Fibroblast of mammary gland (primary cell): Measurements from ENCODE around the gene EFCAB11.

Source experiments
- DNase-seq: peaks from one replicate; pipeline ENCODE4 v3.0.0-alpha.2; 2010; ENCODE audit warnings: low read depth
- H3K4me3 ChIP-seq: 2 replicates; pipeline ENCODE4 v1.5.1; 2011; ENCODE audit warnings: low read depth, mild to moderate bottlenecking, low read length, moderate library complexity; ENCODE audit not compliant: control insufficient read depth
- TF ChIP-seq, protein P1 (sequence below): conservative IDR thresholded peaks from 2 replicates; pipeline ENCODE4 v1.5.1; 2011; ENCODE audit warnings: low read depth, low read length, inconsistent platforms; ENCODE audit not compliant: control insufficient read depth, insufficient read depth

Gene EFCAB11

GRCh38 chr14:89908712-89909450 is 45.6 kb downstream of the EFCAB11 start:
- TF ChIP-seq, protein P1, sequence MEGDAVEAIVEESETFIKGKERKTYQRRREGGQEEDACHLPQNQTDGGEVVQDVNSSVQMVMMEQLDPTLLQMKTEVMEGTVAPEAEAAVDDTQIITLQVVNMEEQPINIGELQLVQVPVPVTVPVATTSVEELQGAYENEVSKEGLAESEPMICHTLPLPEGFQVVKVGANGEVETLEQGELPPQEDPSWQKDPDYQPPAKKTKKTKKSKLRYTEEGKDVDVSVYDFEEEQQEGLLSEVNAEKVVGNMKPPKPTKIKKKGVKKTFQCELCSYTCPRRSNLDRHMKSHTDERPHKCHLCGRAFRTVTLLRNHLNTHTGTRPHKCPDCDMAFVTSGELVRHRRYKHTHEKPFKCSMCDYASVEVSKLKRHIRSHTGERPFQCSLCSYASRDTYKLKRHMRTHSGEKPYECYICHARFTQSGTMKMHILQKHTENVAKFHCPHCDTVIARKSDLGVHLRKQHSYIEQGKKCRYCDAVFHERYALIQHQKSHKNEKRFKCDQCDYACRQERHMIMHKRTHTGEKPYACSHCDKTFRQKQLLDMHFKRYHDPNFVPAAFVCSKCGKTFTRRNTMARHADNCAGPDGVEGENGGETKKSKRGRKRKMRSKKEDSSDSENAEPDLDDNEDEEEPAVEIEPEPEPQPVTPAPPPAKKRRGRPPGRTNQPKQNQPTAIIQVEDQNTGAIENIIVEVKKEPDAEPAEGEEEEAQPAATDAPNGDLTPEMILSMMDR: no peak
- no peak for DNase-seq
- no peak overlapping the region for H3K4me3 ChIP-seq

DNA sequence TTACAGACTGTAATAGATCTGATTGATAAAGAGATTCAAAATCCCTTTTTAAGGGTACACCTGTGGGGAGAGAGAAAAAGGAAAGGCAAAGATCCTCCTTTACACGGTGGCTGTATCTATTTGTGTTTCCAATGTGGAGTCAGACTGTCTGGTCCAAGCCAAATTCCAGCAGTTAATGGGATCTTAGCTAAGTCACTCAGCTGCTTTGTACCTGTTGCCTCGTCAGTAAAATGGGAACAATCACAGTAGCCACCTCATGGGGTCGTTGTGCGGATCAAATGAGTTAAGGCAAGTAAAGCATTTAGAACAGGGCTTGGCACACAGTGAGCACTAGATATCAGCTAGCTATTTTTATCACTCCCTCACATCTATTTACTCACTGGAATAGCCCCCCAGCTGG is 46.9 kb downstream of the EFCAB11 start:
- no peak overlapping the region for H3K4me3 ChIP-seq
- TF ChIP-seq, protein P1: no peak
- no peak for DNase-seq

- no peak overlapping the region for H3K4me3 ChIP-seq
- DNase-seq: no peak
- TF ChIP-seq, protein P1: no peak
Measured at GRCh38 chr14:89906000-89906399, 48.5 kb downstream of the EFCAB11 start.

- TF ChIP-seq, protein P1: no peak
- no peak overlapping the region for H3K4me3 ChIP-seq
- DNase-seq: no peak
Measured at GRCh38 chr14:89903340-89903952, 51.1 kb downstream of the EFCAB11 start.

DNA sequence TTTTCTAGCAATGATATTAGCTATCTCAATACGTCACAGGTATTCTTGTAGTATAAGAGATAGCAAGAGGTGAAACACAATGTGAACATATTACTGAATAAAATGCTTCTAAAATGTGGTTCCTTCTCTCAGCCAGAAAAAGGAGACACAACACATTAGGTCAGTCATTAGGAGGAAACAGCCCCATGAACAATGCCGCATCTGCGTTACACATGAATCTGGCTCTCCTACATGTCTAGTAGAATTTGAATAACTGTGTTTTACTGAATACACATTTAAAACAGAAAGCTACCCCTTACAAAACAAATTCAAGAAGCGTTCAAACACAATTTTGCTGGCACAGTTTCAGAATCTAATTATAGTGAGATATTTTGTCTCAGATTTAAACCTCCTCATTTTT is 51.6 kb downstream of the EFCAB11 start:
- H3K4me3 ChIP-seq: no peak overlapping the region
- no peak for DNase-seq
- TF ChIP-seq, protein P1: no peak

DNA sequence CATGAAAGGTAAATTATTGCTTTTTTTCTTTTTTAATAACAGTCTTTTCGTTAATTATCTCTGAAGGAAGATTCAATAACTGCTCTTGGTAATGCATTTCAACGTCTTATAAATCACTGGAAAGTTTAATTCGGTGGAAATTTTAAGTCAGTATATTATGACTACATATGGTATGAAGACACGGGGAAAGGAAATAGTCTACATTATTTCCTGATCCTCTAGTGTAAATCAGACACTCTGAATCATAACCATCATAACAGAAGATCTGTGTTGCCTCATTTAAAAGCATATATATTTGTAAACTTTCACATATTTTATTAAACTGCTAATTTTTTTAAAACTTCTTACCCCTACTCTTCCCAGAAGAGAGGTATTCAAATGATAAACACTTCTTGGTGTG is 53.7 kb downstream of the EFCAB11 start:
- DNase-seq: no peak
- H3K4me3 ChIP-seq: no peak overlapping the region

More for the DNA sequence above, 53.7 kb downstream of the EFCAB11 start:
- TF ChIP-seq, protein P1: no peak
